Testis (tissue), 2 donors: ENCODE results near the gene INO80E.

Source experiments
- CTCF ChIP-seq, 3 experiments: fragments of 450-650 bp in 2 of 3; fragments of 200-600 bp in 1 of 3; sonication (generic) in 1 of 3; IDR thresholded peaks; one replicate each; pipeline ENCODE4 v1.5.1; 2016 to 2019; ENCODE audit warnings: antibody characterized with exemption in 3 of 3, mild to moderate bottlenecking in 2 of 3, moderate library complexity in 1 of 3
- POLR2A ChIP-seq: fragments of 450-650 bp; IDR thresholded peaks from one replicate; pipeline ENCODE4 v1.6.1; 2017; ENCODE audit warnings: antibody characterized with exemption, mild to moderate bottlenecking, moderate library complexity

GRCh38 chr16:29950806-29951461 lies 45.1 kb upstream of the INO80E start:
- TF ChIP-seq CTCF (IDR thresholded peaks at IDR 0.05) (no peak), POLR2A (no peak)
